ENCODE data around the gene MYADML2.

DNA sequence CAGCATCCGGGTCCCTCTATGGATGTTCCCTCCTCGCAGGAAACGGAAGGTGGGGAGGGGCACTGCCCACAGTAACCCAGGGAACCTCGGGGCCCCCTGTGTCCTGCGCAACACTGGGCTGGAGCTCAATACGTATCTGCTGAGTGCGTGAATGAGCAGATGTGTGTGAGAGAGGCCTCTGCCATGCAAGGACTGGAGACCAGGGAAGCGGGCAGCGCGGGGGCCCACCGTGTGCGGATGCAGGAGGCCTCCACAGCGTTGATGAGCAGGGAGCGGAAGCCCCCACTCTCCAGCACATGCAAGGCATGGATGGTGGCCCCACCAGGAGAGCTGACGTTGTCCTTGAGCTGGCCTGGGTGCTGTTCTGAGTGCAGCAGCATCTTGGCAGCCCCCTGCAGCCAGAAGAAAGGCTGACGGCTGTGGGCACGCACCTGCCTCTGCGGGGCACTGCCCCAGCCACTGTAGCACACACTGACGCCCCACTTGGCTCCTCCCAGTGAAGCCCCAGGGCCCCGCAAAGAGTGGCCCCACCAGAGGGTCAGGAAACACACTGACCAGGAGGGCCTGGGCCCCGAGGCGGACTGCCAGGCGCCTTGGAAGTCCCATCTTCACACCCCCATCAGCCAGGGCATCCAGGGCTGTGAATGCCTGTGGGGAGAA is 12.8 kb downstream of the MYADML2 start:
- TF ChIP-seq, protein P1, sequence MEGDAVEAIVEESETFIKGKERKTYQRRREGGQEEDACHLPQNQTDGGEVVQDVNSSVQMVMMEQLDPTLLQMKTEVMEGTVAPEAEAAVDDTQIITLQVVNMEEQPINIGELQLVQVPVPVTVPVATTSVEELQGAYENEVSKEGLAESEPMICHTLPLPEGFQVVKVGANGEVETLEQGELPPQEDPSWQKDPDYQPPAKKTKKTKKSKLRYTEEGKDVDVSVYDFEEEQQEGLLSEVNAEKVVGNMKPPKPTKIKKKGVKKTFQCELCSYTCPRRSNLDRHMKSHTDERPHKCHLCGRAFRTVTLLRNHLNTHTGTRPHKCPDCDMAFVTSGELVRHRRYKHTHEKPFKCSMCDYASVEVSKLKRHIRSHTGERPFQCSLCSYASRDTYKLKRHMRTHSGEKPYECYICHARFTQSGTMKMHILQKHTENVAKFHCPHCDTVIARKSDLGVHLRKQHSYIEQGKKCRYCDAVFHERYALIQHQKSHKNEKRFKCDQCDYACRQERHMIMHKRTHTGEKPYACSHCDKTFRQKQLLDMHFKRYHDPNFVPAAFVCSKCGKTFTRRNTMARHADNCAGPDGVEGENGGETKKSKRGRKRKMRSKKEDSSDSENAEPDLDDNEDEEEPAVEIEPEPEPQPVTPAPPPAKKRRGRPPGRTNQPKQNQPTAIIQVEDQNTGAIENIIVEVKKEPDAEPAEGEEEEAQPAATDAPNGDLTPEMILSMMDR (IDR thresholded peaks at IDR 0.05), result no peak
- TF ChIP-seq POLR2A (IDR thresholded peaks at IDR 0.05), result no peak
